ENCODE results near the gene RASSF5. TPM values are rescaled to one million over a fixed set of nuclear protein-coding genes. Genes with fewer than 3 reads are reported as not detected.

The RASSF5 gene
- total RNA-seq, 1 donor from 2014 or later: 1.4 TPM

GRCh38 chr1:206545351-206545750, 38.0 kb downstream of the RASSF5 start:
- peaks cover 6% of the 10 kb centered on the region for H3K4me1 Mint-ChIP-seq
- DNase-seq (ENCODE audit: low read depth, low spot score): no peak
- no peaks in the 10 kb centered on the region for H3K9me3 Mint-ChIP-seq
- H3K27ac Mint-ChIP-seq (ENCODE audit: unreplicated experiment): no peak overlapping the region
- H3K4me3 Mint-ChIP-seq: no peak overlapping the region
- no peaks in the 10 kb centered on the region for H3K36me3 Mint-ChIP-seq (ENCODE audit: low read depth)
- TF ChIP-seq CTCF (conservative IDR thresholded peaks at IDR 0.05): no peak
- H3K27me3 Mint-ChIP-seq (ENCODE audit: low read depth): peaks cover 13% of the 10 kb centered on the region

- Mint-ChIP-seq H3K4me3 (no peak overlapping the region), H3K9me3 (no peaks in the 10 kb centered on the region), H3K4me1 (peaks cover 6% of the 10 kb centered on the region), H3K36me3 (ENCODE audit: low read depth) (no peaks in the 10 kb centered on the region), H3K27ac (ENCODE audit: unreplicated experiment) (no peak overlapping the region), H3K27me3 (ENCODE audit: low read depth) (peaks cover 13% of the 10 kb centered on the region)
- DNase-seq (ENCODE audit: low read depth, low spot score): no peak
- no peak for TF ChIP-seq CTCF (conservative IDR thresholded peaks at IDR 0.05)
These were observed 39.8 kb downstream of the RASSF5 start for GRCh38 chr1:206547104-206547503.

- no peak for DNase-seq (ENCODE audit: low read depth, low spot score)
- Mint-ChIP-seq H3K4me3 (no peak overlapping the region), H3K36me3 (ENCODE audit: low read depth) (no peaks in the 10 kb centered on the region), H3K9me3 (no peaks in the 10 kb centered on the region), H3K4me1 (peaks cover 8% of the 10 kb centered on the region), H3K27me3 (ENCODE audit: low read depth) (peaks cover 18% of the 10 kb centered on the region), H3K27ac (ENCODE audit: unreplicated experiment) (no peak overlapping the region)
- no peak for TF ChIP-seq CTCF (conservative IDR thresholded peaks at IDR 0.05)
These were observed 43.1 kb downstream of the RASSF5 start for GRCh38 chr1:206550446-206550845.

GRCh38 chr1:206551296-206551985, 44.1 kb downstream of the RASSF5 start:
- Mint-ChIP-seq H3K27ac (ENCODE audit: unreplicated experiment) (no peak overlapping the region), H3K36me3 (ENCODE audit: low read depth) (no peaks in the 10 kb centered on the region), H3K4me3 (no peak overlapping the region), H3K4me1 (peaks cover 18% of the 10 kb centered on the region), H3K9me3 (no peaks in the 10 kb centered on the region), H3K27me3 (ENCODE audit: low read depth) (peaks cover 20% of the 10 kb centered on the region)
- no peak for DNase-seq (ENCODE audit: low read depth, low spot score)
- no peak for TF ChIP-seq CTCF (conservative IDR thresholded peaks at IDR 0.05)

- no peak for TF ChIP-seq CTCF (conservative IDR thresholded peaks at IDR 0.05)
- H3K27ac Mint-ChIP-seq (ENCODE audit: unreplicated experiment): no peak overlapping the region
- no peak for DNase-seq (ENCODE audit: low read depth, low spot score)
- H3K36me3 Mint-ChIP-seq (ENCODE audit: low read depth): no peaks in the 10 kb centered on the region
- H3K4me1 Mint-ChIP-seq: peaks cover 23% of the 10 kb centered on the region
- peaks cover 21% of the 10 kb centered on the region for H3K27me3 Mint-ChIP-seq (ENCODE audit: low read depth)
- no peaks in the 10 kb centered on the region for H3K9me3 Mint-ChIP-seq
- no peak overlapping the region for H3K4me3 Mint-ChIP-seq
These were observed 44.6 kb downstream of the RASSF5 start for GRCh38 chr1:206551986-206552326.

All from neural crest cell (in vitro differentiated cells).